Measurements from ENCODE around the gene ICAM2. TPM values are rescaled to one million over a fixed set of nuclear protein-coding genes. Genes with fewer than 3 reads are reported as not detected.

The ICAM2 gene
- total RNA-seq, 1 experiment from 2014 or later = 2.0 TPM

DNA sequence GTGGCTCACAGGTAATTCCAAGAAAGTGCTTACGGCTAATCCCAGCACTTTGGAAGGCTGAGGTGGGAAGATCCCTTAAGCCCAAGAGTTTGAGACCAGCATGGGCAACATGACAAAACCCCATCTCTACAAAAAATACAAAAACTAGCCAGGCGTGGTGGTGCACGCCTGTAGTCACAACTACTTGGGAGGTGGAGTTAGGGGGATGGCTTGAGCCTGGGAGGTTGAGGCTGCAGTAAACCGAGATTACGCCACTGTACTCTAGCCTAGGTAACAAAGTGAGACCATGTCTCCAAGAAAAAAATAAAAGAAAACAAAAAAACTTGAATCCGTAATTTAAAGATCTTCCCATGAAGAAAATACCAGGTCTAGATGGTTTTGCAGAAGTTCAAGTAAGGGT, 5.0 kb downstream of the ICAM2 start:
- ChIA-PET POLR2A (no interaction called here), CTCF (no interaction called here)
- Histone ChIP-seq H3K9me3 (no peaks in the 10 kb centered on the region), H3K27me3 (replicated peaks; ENCODE audit: control insufficient read depth, insufficient read depth, low read length) (no peaks in the 10 kb centered on the region), H3K4me3 (ENCODE audit: low read depth, low read length) (no peak overlapping the region), H3K36me3 (ENCODE audit: control insufficient read depth, insufficient read depth, low read length) (no peaks in the 10 kb centered on the region), H3K4me1 (no peaks in the 10 kb centered on the region)
- Mint-ChIP-seq H3K4me1 (ENCODE audit: low read depth, unreplicated experiment) (no peaks in the 10 kb centered on the region), H3K4me3 (ENCODE audit: unreplicated experiment) (no peak overlapping the region), H3K36me3 (ENCODE audit: insufficient read depth, unreplicated experiment) (no peaks in the 10 kb centered on the region), H3K9me3 (ENCODE audit: unreplicated experiment) (no peaks in the 10 kb centered on the region), H3K27ac (ENCODE audit: unreplicated experiment) (no peak overlapping the region), H3K27me3 (ENCODE audit: insufficient read depth, unreplicated experiment) (peaks cover 9% of the 10 kb centered on the region)
- no peak for TF ChIP-seq CTCF (IDR thresholded peaks at IDR 0.05; ENCODE audit: insufficient read depth in 1 of 2, low read depth in 1 of 2, low read length in 1 of 2, severe bottlenecking in 1 of 2, unreplicated experiment in 1 of 2)
- BruUV-seq (replicated peaks) = no TSS peak
- intact Hi-C loops (cut with micrococcal nuclease; ENCODE audit: unreplicated experiment) = no loop called here
- DNase-seq = no peak

DNA sequence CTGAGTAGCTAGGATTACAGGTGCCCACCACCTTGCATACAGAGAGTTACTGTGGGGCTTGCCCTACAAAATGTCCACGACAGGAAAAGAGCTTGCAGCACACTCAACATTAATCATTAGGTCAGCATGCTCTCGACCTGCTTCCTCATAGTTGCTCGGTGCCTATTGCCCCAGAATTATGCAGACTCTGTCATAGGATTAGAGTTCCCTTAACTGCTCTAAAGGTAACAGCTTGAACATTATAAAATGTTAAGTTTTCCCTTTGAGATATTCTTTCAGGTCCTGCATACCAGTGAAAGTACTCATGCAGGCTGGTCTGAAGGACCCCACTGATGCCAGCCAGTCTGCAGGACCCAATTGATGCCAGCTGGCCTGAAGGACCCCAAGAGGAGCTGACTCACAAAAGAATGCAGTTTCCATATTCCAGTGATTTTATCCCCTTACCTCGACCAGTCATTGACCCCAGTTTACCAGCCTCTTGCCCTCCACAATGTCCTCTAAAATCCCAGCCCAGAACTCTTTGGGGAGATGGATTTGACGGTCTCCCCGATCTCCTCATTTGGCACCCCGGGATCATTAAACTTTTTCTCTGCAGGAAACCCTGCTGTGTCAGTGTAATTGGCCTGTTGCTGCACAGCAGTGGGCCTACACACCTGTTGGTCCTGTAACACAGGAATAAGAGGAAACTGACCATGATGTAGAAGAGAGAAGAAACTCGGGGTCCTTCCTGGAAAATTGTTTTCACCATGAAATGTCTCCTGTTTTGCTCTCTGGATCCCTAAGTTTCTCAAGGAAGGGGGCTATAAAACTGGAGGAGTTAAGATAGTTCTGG, 10.6 kb downstream of the ICAM2 start:
- Mint-ChIP-seq H3K9me3 (ENCODE audit: unreplicated experiment) (no peaks in the 10 kb centered on the region), H3K4me1 (ENCODE audit: low read depth, unreplicated experiment) (no peaks in the 10 kb centered on the region), H3K27me3 (ENCODE audit: insufficient read depth, unreplicated experiment) (peaks cover 5% of the 10 kb centered on the region), H3K27ac (ENCODE audit: unreplicated experiment) (no peak overlapping the region), H3K4me3 (ENCODE audit: unreplicated experiment) (no peak overlapping the region), H3K36me3 (ENCODE audit: insufficient read depth, unreplicated experiment) (no peaks in the 10 kb centered on the region)
- peaks cover 5% of the 10 kb centered on the region; the same call in 1 of the 2 replicates for H3K9me3 ChIP-seq
- ChIA-PET CTCF (no interaction called here), POLR2A (no interaction called here)
- no peak for TF ChIP-seq CTCF (IDR thresholded peaks at IDR 0.05; ENCODE audit: insufficient read depth in 1 of 2, low read depth in 1 of 2, low read length in 1 of 2, severe bottlenecking in 1 of 2, unreplicated experiment in 1 of 2)
- BruUV-seq (replicated peaks) = no TSS peak
- H3K36me3 ChIP-seq (ENCODE audit: control insufficient read depth, insufficient read depth, low read length) = no peaks in the 10 kb centered on the region
- DNase-seq = peak in 1 of 2 experiments; percentile 5
- no peak overlapping the region for H3K4me3 ChIP-seq (ENCODE audit: low read depth, low read length)
- intact Hi-C loops (cut with micrococcal nuclease; ENCODE audit: unreplicated experiment) = no loop called here
- H3K27me3 ChIP-seq (replicated peaks; ENCODE audit: control insufficient read depth, insufficient read depth, low read length) = no peaks in the 10 kb centered on the region
- no peaks in the 10 kb centered on the region for H3K4me1 ChIP-seq

DNA sequence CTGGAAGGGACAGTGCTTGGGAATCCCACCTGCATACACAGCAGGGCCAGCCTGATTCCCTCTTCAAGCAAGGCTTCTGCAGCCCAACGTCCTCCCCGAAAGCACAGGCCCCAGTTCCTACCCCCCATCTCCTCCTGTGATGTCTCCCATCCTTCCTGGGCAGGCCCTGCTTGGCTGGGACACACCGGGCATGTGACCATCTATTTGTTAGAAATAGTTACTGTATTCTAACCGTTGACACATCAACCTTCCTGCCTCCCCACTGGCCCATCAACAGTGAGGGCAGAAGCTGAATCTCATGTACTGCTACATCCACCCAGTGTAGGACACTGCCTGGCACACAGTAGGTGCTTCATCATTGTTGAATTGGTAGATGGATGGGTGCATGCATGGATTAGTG, 11.6 kb downstream of the ICAM2 start:
- Mint-ChIP-seq H3K9me3 (ENCODE audit: unreplicated experiment) (no peaks in the 10 kb centered on the region), H3K4me1 (ENCODE audit: low read depth, unreplicated experiment) (no peaks in the 10 kb centered on the region), H3K27me3 (ENCODE audit: insufficient read depth, unreplicated experiment) (no peaks in the 10 kb centered on the region), H3K4me3 (ENCODE audit: unreplicated experiment) (no peak overlapping the region), H3K36me3 (ENCODE audit: insufficient read depth, unreplicated experiment) (no peaks in the 10 kb centered on the region), H3K27ac (ENCODE audit: unreplicated experiment) (no peak overlapping the region)
- TF ChIP-seq CTCF (IDR thresholded peaks at IDR 0.05; ENCODE audit: insufficient read depth in 1 of 2, low read depth in 1 of 2, low read length in 1 of 2, severe bottlenecking in 1 of 2, unreplicated experiment in 1 of 2) = no peak
- ChIA-PET CTCF (no interaction called here), POLR2A (no interaction called here)
- H3K36me3 ChIP-seq (ENCODE audit: control insufficient read depth, insufficient read depth, low read length) = no peaks in the 10 kb centered on the region
- DNase-seq = peak in 1 of 2 experiments; percentile 17
- no peak overlapping the region for H3K4me3 ChIP-seq (ENCODE audit: low read depth, low read length)
- H3K4me1 ChIP-seq = no peaks in the 10 kb centered on the region
- intact Hi-C loops (cut with micrococcal nuclease; ENCODE audit: unreplicated experiment) = no loop called here
- no peaks in the 10 kb centered on the region; the same call in 1 of the 2 replicates for H3K27me3 ChIP-seq (replicated peaks; ENCODE audit: control insufficient read depth, insufficient read depth, low read length)
- H3K9me3 ChIP-seq = peaks cover 5% of the 10 kb centered on the region; the same call in 1 of the 2 replicates
- no TSS peak for BruUV-seq (replicated peaks)
